Measurements from ENCODE around the gene ORM1.

GRCh38 chr9:114370251-114370967, 47.5 kb downstream of the ORM1 start:
- TF ChIP-seq CTCF (conservative IDR thresholded peaks at IDR 0.05; ENCODE audit: low read length) (no peak), EZH2phosphoT487 (IDR thresholded peaks at IDR 0.05; ENCODE audit: borderline replicate concordance, low read depth, low read length) (no peak)
